H1 (cell line): ENCODE measurements around the gene NRROS. TPM values are rescaled to one million over a fixed set of nuclear protein-coding genes. Genes with fewer than 3 reads are reported as not detected.

Source experiments
- CTCF ChIA-PET: fragments of 300-600 bp; sonication (Branson Sonifier 250); formaldehyde crosslinking; loops from one replicate; lab custom pipeline; 2021; ENCODE audit not compliant: partially characterized antibody; lab: Charles Lee
- POLR2A ChIA-PET: fragments of 300-600 bp; sonication (Branson Sonifier 250); formaldehyde crosslinking; loops from one replicate; lab custom pipeline; 2021; ENCODE audit warnings: inconsistent platforms; ENCODE audit not compliant: partially characterized antibody; lab: Charles Lee
- DNase-seq, 2 experiments: peaks; one replicate each; pipeline versions ENCODE4 v3.0.0 to v3.0.0-alpha.2; 2010 to 2022; ENCODE audit warnings: low spot score in 2 of 2, low read depth in 1 of 2, mixed read lengths in 1 of 2
- FAIRE-seq: peaks from 2 replicates; lab custom pipeline; 2011; peaks lifted over from hg19 to GRCh38; lab: Jason Lieb, UNC
- H2AFZ ChIP-seq: 2 replicates; pipeline ENCODE4 v1.8.1; 2012; ENCODE audit warnings: low read length, inconsistent platforms
- H2AK5ac ChIP-seq: 2 replicates; pipeline ENCODE4 v1.6.1; 2013; ENCODE audit warnings: low read depth, low read length
- H2BK120ac ChIP-seq: replicated peaks from 2 replicates; pipeline ENCODE3; 2013; ENCODE audit warnings: low read depth, low read length, inconsistent platforms
- H2BK12ac ChIP-seq: 2 replicates; pipeline ENCODE4 v1.6.1; 2013; ENCODE audit warnings: low read depth, low read length
- H2BK15ac ChIP-seq: 2 replicates; pipeline ENCODE4 v1.6.1; 2013; ENCODE audit warnings: low read length
- H2BK20ac ChIP-seq: 2 replicates; pipeline ENCODE4 v1.6.1; 2013; ENCODE audit warnings: low read length
- H2BK5ac ChIP-seq: 2 replicates; pipeline ENCODE4 v1.6.1; 2013; ENCODE audit warnings: low read depth, low read length
- H3K14ac ChIP-seq: 2 replicates; pipeline ENCODE4 v1.6.1; 2013; ENCODE audit warnings: inconsistent platforms; ENCODE audit not compliant: insufficient read length
- H3K18ac ChIP-seq: 2 replicates; pipeline ENCODE4 v1.6.1; 2013; ENCODE audit warnings: low read length; ENCODE audit errors: extremely low read depth
- H3K23ac ChIP-seq: 2 replicates; pipeline ENCODE4 v1.6.1; 2013; ENCODE audit warnings: inconsistent platforms; ENCODE audit not compliant: insufficient read length
- H3K23me2 ChIP-seq: 2 replicates; pipeline ENCODE4 v1.6.1; 2013; ENCODE audit warnings: low read depth, low read length
- H3K27ac ChIP-seq: 2 replicates; pipeline ENCODE4 v1.6.1; 2011; ENCODE audit warnings: low read depth, low read length, inconsistent platforms
- H3K27me3 ChIP-seq, 4 experiments: replicated peaks in 1 of 4; 1 replicate in 1 of 4; 2 replicates in 3 of 4; pipeline versions ENCODE4 v1.6.1 to v1.8.1; 2011 to 2013; ENCODE audit warnings: low read length in 3 of 4, mild to moderate bottlenecking in 3 of 4, inconsistent platforms in 2 of 4, mixed read lengths in 2 of 4, moderate library complexity in 1 of 4; ENCODE audit not compliant: control insufficient read depth in 3 of 4, insufficient read depth in 3 of 4; ENCODE audit errors: extremely low read depth in 1 of 4
- H3K36me3 ChIP-seq, 4 experiments: 2 replicates each; pipeline versions ENCODE4 v1.6.1 to v1.8.1; 2011 to 2013; ENCODE audit warnings: mild to moderate bottlenecking in 4 of 4, low read length in 3 of 4, moderate library complexity in 2 of 4, control low read depth in 1 of 4, inconsistent platforms in 1 of 4; ENCODE audit not compliant: insufficient read depth in 4 of 4, control insufficient read depth in 2 of 4
- H3K4ac ChIP-seq: replicated peaks from 2 replicates; pipeline ENCODE3; 2013; ENCODE audit warnings: low read length, low read depth, mixed read lengths, inconsistent platforms; ENCODE audit not compliant: insufficient read length
- H3K4me1 ChIP-seq, 4 experiments: replicated peaks in 1 of 4; 1 replicate in 1 of 4; 2 replicates in 3 of 4; pipeline versions ENCODE4 v1.6.1 to v1.8.1; 2011 to 2013; ENCODE audit warnings: low read length in 3 of 4, inconsistent platforms in 2 of 4, mixed read lengths in 1 of 4; ENCODE audit not compliant: insufficient read depth in 4 of 4, control insufficient read depth in 3 of 4
- H3K4me2 ChIP-seq, 2 experiments: 2 replicates each; pipeline versions ENCODE4 v1.6.1 to v1.8.1; 2011 to 2013; ENCODE audit warnings: low read depth in 2 of 2, low read length in 2 of 2, control low read depth in 1 of 2, inconsistent platforms in 1 of 2, mild to moderate bottlenecking in 1 of 2; ENCODE audit not compliant: insufficient read depth in 1 of 2
- H3K4me3 ChIP-seq, 4 experiments: fragments of 200-600, 300-600 bp in 1 of 4; sonication (generic), shearing (Covaris generic), sonication (Bioruptor Twin) in 1 of 4; 2 replicates each; pipeline versions ENCODE4 v1.5.1 to v1.8.1; 2011 to 2016; ENCODE audit warnings: low read length in 4 of 4, low read depth in 3 of 4, control low read depth in 2 of 4, inconsistent platforms in 2 of 4, mild to moderate bottlenecking in 2 of 4, mixed read lengths in 1 of 4, moderate library complexity in 1 of 4; ENCODE audit not compliant: insufficient read depth in 2 of 4; ENCODE audit errors: extremely low read depth in 1 of 4
- H3K56ac ChIP-seq: replicated peaks from 2 replicates; pipeline ENCODE3; 2013; ENCODE audit warnings: low read depth, mild to moderate bottlenecking, mixed read lengths, low read length, inconsistent platforms; ENCODE audit not compliant: insufficient read length
- H3K79me1 ChIP-seq: 2 replicates; pipeline ENCODE4 v1.6.1; 2013; ENCODE audit warnings: low read depth, low read length, control low read depth
- H3K79me2 ChIP-seq, 2 experiments: 2 replicates each; pipeline versions ENCODE4 v1.6.1 to v1.8.1; 2012 to 2013; ENCODE audit warnings: low read length in 2 of 2, mild to moderate bottlenecking in 2 of 2, inconsistent platforms in 1 of 2; ENCODE audit not compliant: insufficient read depth in 2 of 2, control insufficient read depth in 1 of 2
- H3K9ac ChIP-seq, 4 experiments: replicated peaks in 1 of 4; 1 replicate in 1 of 4; 2 replicates in 3 of 4; pipeline versions ENCODE4 v1.6.1 to v1.8.1; 2011 to 2013; ENCODE audit warnings: low read depth in 3 of 4, low read length in 3 of 4, control low read depth in 2 of 4, mild to moderate bottlenecking in 2 of 4, moderate library complexity in 2 of 4, inconsistent platforms in 1 of 4; ENCODE audit errors: extremely low read depth in 1 of 4
- H3K9me3 ChIP-seq, 2 experiments: 2 replicates each; pipeline versions ENCODE4 v1.6.1 to v1.8.1; 2012 to 2013; ENCODE audit warnings: mild to moderate bottlenecking in 2 of 2, moderate library complexity in 2 of 2, control low read depth in 1 of 2, inconsistent platforms in 1 of 2, low read depth in 1 of 2, low read length in 1 of 2, mixed read lengths in 1 of 2; ENCODE audit not compliant: insufficient read depth in 2 of 2
- H4K20me1 ChIP-seq, 2 experiments: replicated peaks in 1 of 2; 2 replicates each; pipeline versions ENCODE3 to v1.8.1; 2011 to 2013; ENCODE audit warnings: inconsistent platforms in 2 of 2, low read length in 2 of 2, mild to moderate bottlenecking in 1 of 2; ENCODE audit not compliant: insufficient read depth in 2 of 2, control insufficient read depth in 1 of 2
- H4K5ac ChIP-seq: 2 replicates; pipeline ENCODE4 v1.6.1; 2013; ENCODE audit warnings: low read length, low read depth, mixed read lengths, inconsistent platforms; ENCODE audit not compliant: insufficient read length
- H4K8ac ChIP-seq: 2 replicates; pipeline ENCODE4 v1.8.0; 2013; ENCODE audit warnings: mild to moderate bottlenecking, moderate library complexity, low read length, inconsistent platforms; ENCODE audit not compliant: insufficient read depth; ENCODE audit errors: extremely low read depth
- H4K91ac ChIP-seq: replicated peaks from 2 replicates; pipeline ENCODE3; 2013; ENCODE audit warnings: low read length, mixed read lengths, inconsistent platforms; ENCODE audit not compliant: insufficient read length
- YY1 ChIP-seq: IDR thresholded peaks from 2 replicates; pipeline ENCODE4 v1.6.1; 2011; ENCODE audit warnings: low read depth, mild to moderate bottlenecking, low read length
- WGBS, 2 experiments: shearing (Covaris generic) in 1 of 2; methylation state at CpG; one replicate each; pipeline versions ENCODE4 v1.1.6 to v1.1.7; 2013 to 2015; ENCODE audit warnings: low lambda C conversion rate in 2 of 2, mixed read lengths in 2 of 2, inconsistent platforms in 1 of 2, low coverage in 1 of 2, missing lambda C conversion rate in 1 of 2; ENCODE audit not compliant: insufficient replicate concordance in 2 of 2, insufficient coverage in 1 of 2, insufficient read length in 1 of 2; ENCODE audit errors: extremely low coverage in 1 of 2, missing lambda C conversion rate in 1 of 2; 5-methylcytosine and 5-hydroxymethylcytosine counted together
- polyA plus RNA-seq, 7 experiments: library from polyadenylated mRNA; depleted of rRNA in 3 of 7; stranded (reverse) in 5 of 7; unstranded in 2 of 7; fragments of >200 nt in 5 of 7; fragments of 200-250 nt in 2 of 7; gene quantifications; 1 replicate in 5 of 7; 2 replicates in 1 of 7; 4 replicates in 1 of 7; pipeline versions ENCODE4 v1.2.1 to v1.2.3, GENCODE V29; 2011 to 2013; ENCODE audit warnings: missing spikeins in 2 of 7, mixed read lengths in 2 of 7
- total RNA-seq: library from RNA; stranded (reverse); fragmentation: NEBNext Ultra II Directional; extraction: Animal tissue kit (Norgen Biotek cat#: 25700); gene quantifications from 2 replicates; pipeline ENCODE4 v1.2.1, GENCODE V29; 2021

The NRROS gene
- total and polyA plus RNA-seq, 2 of the 8 experiments (the other 6 are each of a cell fraction or from before 2014, with no cell fraction given), result 5.3 to 7.3 TPM

DNA sequence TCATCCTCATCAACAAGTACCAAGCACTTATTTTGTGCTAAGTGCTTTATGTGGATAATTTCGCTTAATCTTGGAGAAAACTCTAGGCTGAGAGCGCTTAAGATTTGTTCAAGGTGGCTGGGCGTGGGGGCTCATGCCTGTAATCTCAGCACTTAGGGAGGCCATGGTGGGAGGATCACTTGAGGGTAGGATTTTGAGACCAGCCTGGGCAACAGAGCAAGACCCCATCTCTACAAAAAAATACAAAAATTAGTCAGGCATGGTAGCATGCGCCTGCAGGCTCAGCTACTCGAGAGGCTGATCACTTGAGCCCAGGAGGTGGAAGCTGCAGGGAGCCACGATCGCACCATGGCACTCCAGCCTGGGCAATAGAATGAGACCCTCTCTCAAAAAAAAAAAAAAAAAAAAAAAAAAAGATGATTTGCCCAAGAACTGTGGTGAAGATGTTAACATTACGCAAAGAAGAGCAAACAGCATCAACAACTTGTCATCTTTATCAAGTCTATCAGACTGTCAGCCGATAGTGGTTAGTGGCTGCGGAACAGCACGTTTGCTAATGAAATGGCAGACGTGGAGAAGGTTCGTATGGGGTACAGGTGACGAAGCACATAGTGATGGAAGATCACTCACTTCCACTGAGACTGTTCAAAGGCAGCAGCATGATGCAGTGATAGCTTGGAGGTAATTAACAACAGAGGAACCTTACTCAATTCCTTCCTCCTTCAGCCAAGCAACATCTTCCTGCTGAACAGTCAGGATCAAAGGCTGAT, 27.7 kb downstream of the NRROS start:
- H3K4me3 ChIP-seq, result no peak overlapping the region
- WGBS, 2 experiments, result 89% methylated on average over 14 of the region's 14 CpGs; no CpG with 5 or more reads in 1 of the 2 experiments
- H3K56ac ChIP-seq, result no peak overlapping the region
- H2AK5ac ChIP-seq, result 0 out of 2 replicates have a peak overlapping the region, but pooled peaks have one; percentile 18
- no peaks in the 10 kb centered on the region for H3K9me3 ChIP-seq
- no peak overlapping the region; a peak in 1 of 4 replicates for H3K4me2 ChIP-seq
- FAIRE-seq (no peak), DNase-seq (no peak)
- H2AFZ ChIP-seq, result no peak overlapping the region
- 0 out of 2 replicates have a peak overlapping the region, but pooled peaks have one; percentile 67 for H2BK20ac ChIP-seq
- no peaks in the 10 kb centered on the region for H4K20me1 ChIP-seq
- no peak overlapping the region for H3K27ac ChIP-seq
- H3K4ac ChIP-seq, result no peak overlapping the region
- no peaks in the 10 kb centered on the region for H3K36me3 ChIP-seq
- H2BK120ac ChIP-seq, result no peak overlapping the region
- no peak overlapping the region for H3K14ac ChIP-seq
- H3K23me2 ChIP-seq, result no peaks in the 10 kb centered on the region
- no peaks in the 10 kb centered on the region for H3K27me3 ChIP-seq
- no peak overlapping the region; the same call in 1 of the 2 replicates for H3K18ac ChIP-seq
- peak overlapping the region; percentile 31; the same call in 1 of the 2 replicates for H2BK5ac ChIP-seq
- ChIA-PET POLR2A (no interaction called here), CTCF (interaction anchor here (0.6 to 2.4 kb wide), 3 partner anchors 9 to 57 kb away, joined by 3 to 7 read pairs (median 3); no protein-coding TSS in a partner anchor)
- H3K79me1 ChIP-seq, result no peaks in the 10 kb centered on the region
- no peak for TF ChIP-seq YY1
- peak overlapping the region; percentile 22 for H4K91ac ChIP-seq
- no peak overlapping the region for H3K23ac ChIP-seq
- no peaks in the 10 kb centered on the region for H3K79me2 ChIP-seq
- H2BK12ac ChIP-seq, result peak overlapping the region; percentile 98
- no peak overlapping the region for H3K9ac ChIP-seq
- H4K5ac ChIP-seq, result no peak overlapping the region
- peaks cover 0 to 8% (median 2%) of the 10 kb centered on the region in 4 experiments; a peak in 5 of 7 replicates for H3K4me1 ChIP-seq
- no peak overlapping the region for H4K8ac ChIP-seq
- H2BK15ac ChIP-seq, result peak overlapping the region; percentile 98; the same call in 1 of the 2 replicates
